Adipocyte (in vitro differentiated cells): ENCODE data around the gene LIN28A.

Experiments used
- DNase-seq: peaks from one replicate; pipeline ENCODE4 v3.0.0-alpha.2; 2015; ENCODE audit warnings: low read depth
- H3K27me3 ChIP-seq: replicated peaks from 2 replicates; pipeline ENCODE4 v1.7.0; 2013; ENCODE audit warnings: mild to moderate bottlenecking, low read length, moderate library complexity; ENCODE audit not compliant: control insufficient read depth, insufficient read depth
- H3K36me3 ChIP-seq: 2 replicates; pipeline ENCODE4 v1.7.0; 2013; ENCODE audit warnings: low read length, mild to moderate bottlenecking, moderate library complexity; ENCODE audit not compliant: control insufficient read depth, insufficient read depth, severe bottlenecking
- H3K4me1 ChIP-seq: 2 replicates; pipeline ENCODE4 v1.7.0; 2013; ENCODE audit warnings: mild to moderate bottlenecking, low read length, moderate library complexity; ENCODE audit not compliant: control insufficient read depth, insufficient read depth
- H3K4me3 ChIP-seq: 2 replicates; pipeline ENCODE4 v1.7.0; 2013; ENCODE audit warnings: mild to moderate bottlenecking, low read length, moderate library complexity
- H3K9ac ChIP-seq: 2 replicates; pipeline ENCODE4 v1.7.0; 2013; ENCODE audit warnings: mild to moderate bottlenecking, low read length, moderate library complexity
- H3K9me3 ChIP-seq: 2 replicates; pipeline ENCODE4 v1.7.0; 2013; ENCODE audit warnings: mild to moderate bottlenecking, low read length, moderate library complexity; ENCODE audit not compliant: control insufficient read depth

LIN28A gene, protein sequence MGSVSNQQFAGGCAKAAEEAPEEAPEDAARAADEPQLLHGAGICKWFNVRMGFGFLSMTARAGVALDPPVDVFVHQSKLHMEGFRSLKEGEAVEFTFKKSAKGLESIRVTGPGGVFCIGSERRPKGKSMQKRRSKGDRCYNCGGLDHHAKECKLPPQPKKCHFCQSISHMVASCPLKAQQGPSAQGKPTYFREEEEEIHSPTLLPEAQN

DNA sequence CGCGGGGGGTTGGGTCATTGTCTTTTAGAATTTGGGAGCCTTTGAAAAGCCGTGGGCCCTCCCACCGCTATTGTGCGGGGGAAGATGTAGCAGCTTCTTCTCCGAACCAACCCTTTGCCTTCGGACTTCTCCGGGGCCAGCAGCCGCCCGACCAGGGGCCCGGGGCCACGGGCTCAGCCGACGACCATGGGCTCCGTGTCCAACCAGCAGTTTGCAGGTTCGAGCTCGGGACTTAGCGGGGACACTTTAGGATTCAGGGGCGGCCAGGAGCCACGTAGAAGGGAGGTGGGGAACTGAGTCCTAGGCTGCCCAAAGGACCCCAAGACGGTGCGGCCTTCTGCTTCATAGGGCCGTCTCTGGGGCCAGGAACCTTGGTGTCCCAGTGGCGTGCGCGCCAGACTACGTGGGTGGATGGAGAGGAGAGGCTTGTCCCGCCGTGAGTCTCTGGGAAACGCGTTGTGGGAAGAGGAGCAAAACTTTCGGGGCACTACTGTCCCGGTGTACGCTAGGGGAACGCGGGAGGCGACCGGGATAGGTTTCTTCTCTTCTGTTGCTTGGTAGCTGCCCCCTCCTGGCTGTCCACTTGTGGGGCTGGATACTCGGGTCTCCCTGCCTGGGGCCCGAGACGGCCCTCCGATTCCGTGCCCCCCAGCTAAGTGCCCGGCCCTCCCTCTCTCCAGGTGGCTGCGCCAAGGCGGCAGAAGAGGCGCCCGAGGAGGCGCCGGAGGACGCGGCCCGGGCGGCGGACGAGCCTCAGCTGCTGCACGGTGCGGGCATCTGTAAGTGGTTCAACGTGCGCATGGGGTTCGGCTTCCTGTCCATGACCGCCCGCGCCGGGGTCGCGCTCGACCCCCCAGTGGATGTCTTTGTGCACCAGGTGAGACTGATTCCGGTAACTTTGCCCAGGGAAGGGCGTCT, at the start of gene LIN28A:
Gene LIN28A (plus strand): TSS at position 112 of the 918 bp plus-strand sequence. CDS start 75 bp downstream, at position 187.
- Histone ChIP-seq H3K4me1 (no peaks in the 10 kb centered on the region), H3K36me3 (no peaks in the 10 kb centered on the region), H3K27me3 (peaks cover 69% of the 10 kb centered on the region), H3K9me3 (no peaks in the 10 kb centered on the region), H3K4me3 (no peak within 1 kb of the TSS), H3K9ac (no peak within 1 kb of the TSS)
- no peak for DNase-seq

DNA sequence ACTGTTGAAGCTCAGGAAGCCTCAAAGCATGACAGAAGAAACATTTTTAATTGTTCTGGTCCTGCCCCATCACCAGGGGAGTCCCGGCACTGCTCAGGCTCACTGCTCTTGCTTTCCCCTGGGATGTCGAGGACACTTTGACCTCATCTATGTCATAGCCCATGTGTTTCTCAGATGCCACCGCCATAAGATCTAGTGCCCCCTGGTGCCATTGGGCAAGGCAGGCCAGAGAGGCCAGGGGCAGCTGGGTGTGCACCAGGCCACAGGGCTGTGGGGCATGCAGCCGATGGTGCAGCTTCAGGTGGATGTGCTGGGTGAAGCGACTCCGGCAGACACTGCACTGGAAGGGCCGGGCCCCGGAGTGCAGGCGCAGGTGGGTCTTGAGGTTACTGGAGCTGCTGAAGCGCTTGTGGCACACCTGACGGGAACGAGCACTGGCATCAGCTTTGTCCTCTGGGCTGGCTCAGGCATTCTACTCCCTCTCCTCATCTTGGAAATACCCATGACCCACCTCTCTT, 49.0 kb upstream of the LIN28A start:
- no peaks in the 10 kb centered on the region for H3K36me3 ChIP-seq
- DNase-seq = no peak
- peaks cover 43% of the 10 kb centered on the region for H3K27me3 ChIP-seq
- no peaks in the 10 kb centered on the region for H3K9me3 ChIP-seq
- H3K9ac ChIP-seq = no peak overlapping the region
- no peaks in the 10 kb centered on the region for H3K4me1 ChIP-seq
- no peak overlapping the region for H3K4me3 ChIP-seq

DNA sequence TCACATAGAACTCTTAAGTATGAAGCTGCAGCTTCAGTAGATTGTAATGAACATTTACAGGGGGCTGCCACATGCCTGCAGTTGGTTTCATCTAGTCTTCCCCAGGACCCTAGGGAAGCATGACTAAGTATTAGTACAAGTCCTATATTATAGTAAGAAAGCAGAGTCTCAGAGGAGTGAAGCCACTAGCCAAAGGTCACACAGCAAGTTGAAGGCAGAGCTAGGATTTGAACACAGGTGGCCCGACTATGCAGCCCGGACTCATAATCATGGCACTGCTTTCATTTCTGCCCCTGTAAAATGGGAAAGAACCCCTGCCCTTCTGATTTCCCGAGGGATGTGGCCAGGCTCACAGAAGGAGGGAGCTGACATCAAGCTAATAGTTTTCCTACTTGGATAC, 48.3 kb upstream of the LIN28A start:
- Histone ChIP-seq H3K4me1 (no peaks in the 10 kb centered on the region), H3K4me3 (no peak overlapping the region), H3K9me3 (no peaks in the 10 kb centered on the region), H3K36me3 (no peaks in the 10 kb centered on the region), H3K9ac (no peak overlapping the region), H3K27me3 (peaks cover 43% of the 10 kb centered on the region)
- DNase-seq = no peak

DNA sequence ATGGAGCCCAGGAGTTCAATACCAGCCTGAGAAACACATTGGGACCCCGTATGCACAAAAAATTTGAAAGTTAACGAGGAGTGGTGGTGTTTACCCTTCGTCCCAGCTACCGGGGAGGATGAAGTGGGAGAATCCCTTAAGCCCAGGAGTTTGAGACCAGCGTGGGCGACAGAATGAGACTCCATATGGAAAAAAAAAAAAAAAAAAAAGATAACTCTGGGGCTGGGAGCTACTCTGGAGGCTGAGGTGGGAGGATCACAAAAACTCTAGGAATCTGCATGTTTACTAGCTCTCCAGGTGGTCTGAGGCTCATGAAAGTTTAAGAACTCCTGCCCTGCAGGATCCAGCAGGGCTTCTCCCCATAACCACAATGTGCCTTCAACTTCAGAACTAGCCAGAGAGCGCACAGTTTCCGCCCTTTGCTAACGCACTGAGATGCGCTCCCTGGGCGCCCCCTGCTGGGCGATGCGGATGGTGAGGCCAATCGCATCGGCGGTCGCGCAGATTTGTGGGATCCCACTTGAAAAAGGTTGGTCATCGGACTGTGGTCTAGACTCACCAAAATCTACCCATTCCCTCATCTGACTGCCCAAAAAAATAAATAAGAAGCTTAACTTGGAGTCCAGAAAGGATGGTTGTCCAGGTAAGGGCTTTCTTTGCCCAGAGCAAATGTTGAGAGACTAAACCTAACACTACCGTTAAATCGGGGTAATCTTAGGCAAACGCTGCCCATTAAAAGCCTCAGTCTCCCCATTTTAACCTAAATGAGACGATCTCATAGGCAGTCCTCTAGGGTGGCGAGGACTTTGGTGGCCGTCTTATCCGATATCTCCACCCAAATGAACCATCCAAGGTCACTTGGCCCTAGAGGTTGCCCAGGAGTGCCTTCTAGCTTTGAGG, 46.8 kb upstream of the LIN28A start:
- H3K36me3 ChIP-seq = no peaks in the 10 kb centered on the region
- no peak overlapping the region for H3K4me3 ChIP-seq
- DNase-seq = peak; percentile 75
- no peak overlapping the region for H3K9ac ChIP-seq
- H3K9me3 ChIP-seq = no peaks in the 10 kb centered on the region
- peaks cover 48% of the 10 kb centered on the region for H3K27me3 ChIP-seq
- H3K4me1 ChIP-seq = no peaks in the 10 kb centered on the region

DNA sequence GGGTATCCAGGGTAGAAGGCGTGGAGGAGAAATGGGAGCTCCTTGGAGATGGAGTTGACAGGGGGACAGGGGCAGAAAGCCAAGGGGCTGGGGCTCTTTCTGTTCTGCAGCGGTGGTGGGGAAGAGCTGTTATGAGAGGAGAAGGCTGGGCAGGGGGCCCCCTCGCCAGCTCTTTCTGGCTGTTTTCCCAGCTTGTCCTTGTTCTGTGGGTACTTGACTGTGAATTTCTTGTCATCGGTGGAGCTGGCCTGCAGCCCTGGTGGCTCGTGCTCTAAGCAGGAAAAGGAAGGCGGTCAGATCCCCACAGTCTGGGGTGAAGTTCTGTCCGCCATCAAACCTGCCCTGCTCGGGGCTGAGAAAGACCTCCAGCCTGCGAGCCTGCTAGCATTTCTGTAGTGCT, 45.7 kb upstream of the LIN28A start:
- Histone ChIP-seq H3K27me3 (peaks cover 41% of the 10 kb centered on the region), H3K4me1 (no peaks in the 10 kb centered on the region), H3K9ac (no peak overlapping the region), H3K4me3 (no peak overlapping the region), H3K36me3 (no peaks in the 10 kb centered on the region), H3K9me3 (no peaks in the 10 kb centered on the region)
- no peak for DNase-seq

DNA sequence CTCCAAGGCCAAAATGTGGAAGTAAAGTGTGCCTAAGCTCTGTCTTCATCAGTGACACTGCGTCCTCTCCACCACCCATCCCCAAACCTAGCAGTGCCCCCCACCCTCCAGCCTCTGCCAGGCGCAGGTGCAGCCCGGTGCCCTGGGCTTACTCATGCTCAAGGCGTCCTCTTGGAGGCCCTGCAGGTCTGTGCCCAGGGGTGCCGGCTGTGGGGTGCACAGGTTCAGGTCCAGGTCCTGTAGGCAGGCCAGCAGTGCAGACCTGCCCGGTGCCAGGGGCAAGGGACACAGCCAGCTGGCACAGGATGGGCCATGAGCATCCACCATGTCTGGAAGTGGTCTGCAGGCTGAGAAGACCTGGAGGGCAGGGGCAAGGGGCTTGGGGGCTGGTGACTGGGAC, 43.2 kb upstream of the LIN28A start:
- Histone ChIP-seq H3K4me3 (no peak overlapping the region), H3K4me1 (no peaks in the 10 kb centered on the region), H3K27me3 (peaks cover 29% of the 10 kb centered on the region), H3K9me3 (peaks cover 2% of the 10 kb centered on the region), H3K36me3 (no peaks in the 10 kb centered on the region), H3K9ac (no peak overlapping the region)
- DNase-seq = no peak

DNA sequence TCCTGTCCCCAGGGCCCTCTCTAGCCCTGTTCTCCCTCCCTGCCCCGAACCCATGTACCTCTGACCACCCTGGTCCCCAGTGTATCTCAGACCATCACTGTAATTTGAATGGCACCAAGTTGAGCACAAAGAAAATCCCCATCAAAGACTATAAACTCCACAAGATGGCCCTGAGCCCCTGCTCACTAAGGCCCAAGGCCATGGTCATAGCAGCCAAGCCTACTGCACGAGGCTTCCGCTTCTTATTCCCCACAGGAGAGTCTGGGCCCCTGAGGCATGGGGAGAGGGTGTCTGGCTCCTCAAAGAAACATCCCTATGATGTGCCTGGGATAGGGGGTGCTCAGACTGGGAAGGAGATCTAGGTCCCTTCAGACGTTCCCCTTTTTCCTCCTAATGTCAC, 42.6 kb upstream of the LIN28A start:
- H3K4me1 ChIP-seq = no peaks in the 10 kb centered on the region
- no peak for DNase-seq
- H3K9me3 ChIP-seq = peaks cover 2% of the 10 kb centered on the region
- no peak overlapping the region for H3K9ac ChIP-seq
- no peaks in the 10 kb centered on the region for H3K36me3 ChIP-seq
- H3K27me3 ChIP-seq = peaks cover 29% of the 10 kb centered on the region
- no peak overlapping the region for H3K4me3 ChIP-seq

DNA sequence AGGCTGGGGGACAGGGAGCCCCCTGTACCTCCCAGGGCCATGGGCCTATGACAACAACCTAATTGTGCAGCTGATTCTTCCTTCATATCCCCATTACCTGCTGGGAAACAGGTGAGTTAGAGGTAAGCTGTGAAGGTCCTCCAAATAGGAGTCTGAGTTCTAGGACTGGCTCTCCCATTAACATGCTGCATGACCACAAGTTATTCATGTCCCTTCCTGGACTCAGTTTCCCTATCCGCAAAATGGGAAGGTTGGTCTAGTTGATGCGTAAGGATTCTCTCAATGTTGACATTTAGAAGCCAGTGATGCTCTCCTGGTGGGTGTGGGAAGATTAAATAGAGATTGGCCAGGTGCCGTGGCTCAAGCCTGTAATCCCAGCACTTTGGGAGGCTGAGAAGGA, 42.1 kb upstream of the LIN28A start:
- no peak overlapping the region for H3K9ac ChIP-seq
- no peaks in the 10 kb centered on the region for H3K4me1 ChIP-seq
- no peak overlapping the region for H3K4me3 ChIP-seq
- H3K27me3 ChIP-seq = peaks cover 29% of the 10 kb centered on the region
- peaks cover 2% of the 10 kb centered on the region for H3K9me3 ChIP-seq
- no peaks in the 10 kb centered on the region for H3K36me3 ChIP-seq
- DNase-seq = no peak

DNA sequence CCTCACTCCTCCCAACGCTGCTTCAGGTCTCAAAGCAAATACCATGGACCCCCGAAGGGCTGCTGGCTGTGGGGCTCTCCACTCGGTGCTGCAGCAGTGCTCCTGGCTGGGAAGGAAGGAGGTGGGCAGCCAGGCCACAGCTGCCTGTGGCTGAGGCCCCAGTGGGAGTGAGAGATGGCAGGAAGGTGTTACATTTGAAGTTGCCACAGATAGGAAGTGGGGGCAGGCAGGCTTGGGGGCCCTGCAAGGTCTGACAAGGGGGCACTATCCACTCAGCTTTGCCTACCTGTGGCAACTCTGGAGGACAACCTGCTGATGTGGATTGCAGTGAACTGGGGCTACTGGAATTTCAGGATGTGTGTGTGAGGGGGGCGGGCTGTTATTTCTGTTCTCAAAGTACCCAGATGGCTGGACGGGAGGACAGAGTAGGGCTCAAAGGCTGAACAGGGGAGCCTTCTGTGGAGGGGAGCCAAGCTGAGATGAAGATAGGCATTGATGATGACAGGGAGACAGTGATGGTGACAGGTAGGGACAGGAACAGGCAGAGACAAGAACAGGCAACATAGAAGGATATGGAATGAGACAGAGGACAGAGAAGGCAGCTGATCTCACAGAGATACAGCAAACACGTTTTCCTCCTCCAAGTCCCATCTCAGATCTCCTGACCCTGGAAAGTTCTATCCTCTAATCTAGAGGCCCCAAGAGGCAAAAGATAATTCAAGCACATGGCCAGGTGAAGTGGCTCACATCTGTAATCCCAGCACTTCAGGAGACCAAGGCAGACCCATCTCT, 39.8 kb upstream of the LIN28A start:
- Histone ChIP-seq H3K9ac (no peak overlapping the region), H3K27me3 (peaks cover 18% of the 10 kb centered on the region), H3K36me3 (no peaks in the 10 kb centered on the region), H3K4me3 (no peak overlapping the region), H3K4me1 (no peaks in the 10 kb centered on the region), H3K9me3 (peaks cover 2% of the 10 kb centered on the region)
- no peak for DNase-seq

DNA sequence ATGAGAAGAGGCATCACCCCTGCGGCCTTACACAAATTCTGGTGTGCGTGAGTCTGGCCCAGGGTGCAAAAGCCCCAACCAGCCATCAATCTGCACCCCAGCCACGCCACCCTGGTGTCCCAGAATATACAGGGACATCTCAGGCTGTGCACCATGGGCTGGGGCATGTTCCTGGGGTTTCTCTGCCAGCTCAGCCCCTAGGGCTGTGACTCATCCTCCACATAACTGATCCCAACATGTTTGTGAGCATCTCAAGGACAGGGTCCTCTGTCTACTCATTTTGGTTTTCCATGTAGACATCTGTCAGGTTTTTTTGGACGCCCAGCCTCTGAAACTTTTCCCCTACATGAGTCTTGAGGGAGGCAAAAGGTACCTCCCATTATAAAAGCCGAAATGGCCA, 38.6 kb upstream of the LIN28A start:
- peaks cover 2% of the 10 kb centered on the region for H3K9me3 ChIP-seq
- H3K4me3 ChIP-seq = no peak overlapping the region

More for the DNA sequence above, 38.6 kb upstream of the LIN28A start:
- Histone ChIP-seq H3K4me1 (peaks cover 5% of the 10 kb centered on the region), H3K36me3 (no peaks in the 10 kb centered on the region), H3K9ac (no peak overlapping the region), H3K27me3 (peaks cover 17% of the 10 kb centered on the region)
- no peak for DNase-seq
